ENCODE data around the gene ATP5IF1. TPM values are rescaled to one million over a fixed set of nuclear protein-coding genes. Genes with fewer than 3 reads are reported as not detected.

ATP5IF1 gene
- total and polyA plus RNA-seq, 9 of the 15 experiments (the other 6 are each of a cell fraction or from before 2014, with no cell fraction given): 292 to 1,422 (median 388) TPM

- TF ChIP-seq TRIM25 (IDR thresholded peaks at IDR 0.05; ENCODE audit: borderline replicate concordance) (no peak), FOXA3 (CRISPR knock-in tag; conservative IDR thresholded peaks at IDR 0.05 in 1 of 2, IDR thresholded peaks at IDR 0.05 in 1 of 2) (no peak), ZNF507 (tag; conservative IDR thresholded peaks at IDR 0.05) (no peak), AFF4 (CRISPR knock-in tag; IDR thresholded peaks at IDR 0.05) (peak; percentile 49), ILK (tag; IDR thresholded peaks at IDR 0.05; ENCODE audit: borderline replicate concordance, low read depth) (no peak), SFPQ (IDR thresholded peaks at IDR 0.05; ENCODE audit: low read depth, low read length) (no peak), HNRNPK (IDR thresholded peaks at IDR 0.05; ENCODE audit: low read depth, low read length, poor library complexity, severe bottlenecking) (no peak), ZNF79 (CRISPR knock-in tag; IDR thresholded peaks at IDR 0.05; ENCODE audit: low read depth) (no peak), CTCFL (IDR thresholded peaks at IDR 0.05; ENCODE audit: borderline replicate concordance, insufficient read depth, low read depth, low read length, poor library complexity, severe bottlenecking) (no peak), ZEB2 (IDR thresholded peaks at IDR 0.05) (peak; percentile 30; the same call in 1 of the 2 replicates), C11orf30 (IDR thresholded peaks at IDR 0.05; ENCODE audit: low read depth) (peak; percentile 79), RB1 (IDR thresholded peaks at IDR 0.05; ENCODE audit: low read depth) (peak; percentile 77)
Observed at GRCh38 chr1:28235755-28236655, at the start of gene ATP5IF1 (continued).

Data from K562 (cell line).